PFSK-1 (cell line): ENCODE measurements around the gene EWSR1.

Experiments used
- FOXP2 ChIP-seq: optimal IDR thresholded peaks from 2 replicates; pipeline ENCODE3; 2011; ENCODE audit warnings: borderline replicate concordance, control low read depth, inconsistent platforms; ENCODE audit not compliant: insufficient read depth; ENCODE audit errors: extremely low read length, extremely low read depth
- POLR2AphosphoS5 ChIP-seq: IDR thresholded peaks from 2 replicates; pipeline ENCODE4 v1.6.1; 2012; ENCODE audit warnings: low read depth, mild to moderate bottlenecking, control low read depth, low read length, moderate library complexity
- REST ChIP-seq, 2 experiments: IDR thresholded peaks; 2 replicates each; pipeline versions ENCODE4 v1.6.1 to v1.8.0; 2011 to 2012; ENCODE audit warnings: low read depth in 2 of 2, low read length in 2 of 2, control low read depth in 1 of 2, inconsistent platforms in 1 of 2, mild to moderate bottlenecking in 1 of 2, moderate library complexity in 1 of 2; ENCODE audit not compliant: insufficient read depth in 1 of 2
- SIN3A ChIP-seq: IDR thresholded peaks from 2 replicates; pipeline ENCODE4 v1.6.1; 2012; ENCODE audit warnings: mild to moderate bottlenecking, low read length, moderate library complexity, borderline replicate concordance; ENCODE audit not compliant: insufficient read depth

GRCh38 chr22:29306175-29306834, 38.2 kb downstream of the EWSR1 start, which contains the start of gene GAS2L1:
- TF ChIP-seq POLR2AphosphoS5 (no peak), REST (IDR thresholded peaks at IDR 0.05; ENCODE audit: insufficient read depth in 1 of 2, low read depth in 2 of 2, low read length in 2 of 2) (no peak), FOXP2 (peak; percentile 47), SIN3A (peak; percentile 60; the same call in 1 of the 2 replicates)
